GM18526 (cell line): ENCODE results near the gene SPRR2B.

Experiments used
- POLR2A ChIP-seq: IDR thresholded peaks from 3 replicates; pipeline ENCODE4 v1.6.1; 2011; ENCODE audit not compliant: insufficient read length; ENCODE audit errors: extremely low read depth

The SPRR2B gene

DNA sequence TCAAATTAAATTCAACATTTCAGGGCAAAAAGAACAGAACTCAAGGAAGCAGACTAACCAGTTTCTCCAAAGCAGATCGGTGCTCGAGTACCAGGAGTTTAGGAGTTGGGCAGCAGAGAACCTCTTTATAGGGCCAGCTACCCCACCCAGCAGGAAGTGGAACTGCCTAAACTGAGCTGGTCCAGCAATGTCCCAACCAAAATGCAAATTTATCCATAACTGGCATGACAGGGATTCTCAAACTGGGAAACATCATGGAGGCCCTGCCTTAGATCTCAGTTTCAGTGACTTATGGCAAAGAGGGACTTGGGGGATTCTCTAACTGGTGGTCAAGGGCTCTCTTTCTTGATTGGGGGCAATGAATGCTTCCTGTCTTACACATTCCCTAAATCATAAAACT, at the start of gene SPRR2B:
Gene SPRR2B (minus strand): TSS at position 101 of the 400 bp plus-strand sequence. CDS start 772 bp downstream, outside the sequence.
- no peak for TF ChIP-seq POLR2A

DNA sequence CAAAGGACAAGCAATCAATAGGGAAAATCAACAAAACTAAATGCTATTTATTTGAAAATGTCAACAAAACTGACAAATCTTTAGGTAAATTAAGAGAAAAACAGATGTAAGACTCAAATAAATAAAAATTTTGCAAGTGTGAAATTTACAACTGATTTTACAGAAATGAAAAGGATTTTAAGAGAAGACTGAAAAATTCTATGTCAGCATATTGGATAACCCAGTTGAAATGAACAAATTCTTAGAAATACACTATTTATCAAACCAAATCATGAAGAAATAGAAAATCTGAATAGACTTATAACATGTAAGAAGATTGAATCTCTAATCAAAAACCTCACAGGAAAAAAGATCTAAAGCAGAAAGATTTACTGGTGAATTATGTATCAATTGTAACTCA, 49.5 kb upstream of the SPRR2B start:
- TF ChIP-seq POLR2A: no peak

DNA sequence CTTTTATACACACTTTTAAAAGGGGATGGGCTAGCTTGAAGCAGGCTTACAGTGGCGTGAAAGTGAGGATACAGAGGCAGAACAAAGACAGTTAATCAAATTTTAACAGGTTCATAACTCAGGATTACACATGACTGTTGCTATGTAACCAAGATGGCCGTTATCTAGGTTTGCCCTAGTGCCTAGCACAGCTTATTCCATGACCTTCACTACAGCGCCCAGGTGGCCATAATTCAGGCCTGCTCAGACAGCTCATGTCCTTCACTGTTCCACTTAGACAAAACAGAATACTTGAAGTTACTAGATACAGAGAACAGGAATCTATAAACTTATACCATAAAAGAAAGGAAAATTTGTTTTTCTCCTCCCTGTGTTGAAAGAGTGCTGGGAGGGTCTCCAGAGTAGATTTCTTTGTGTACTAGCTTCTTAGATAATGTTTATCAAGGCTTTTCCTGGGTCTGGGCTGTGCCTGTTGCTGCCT, 48.1 kb upstream of the SPRR2B start:
- TF ChIP-seq POLR2A: no peak

DNA sequence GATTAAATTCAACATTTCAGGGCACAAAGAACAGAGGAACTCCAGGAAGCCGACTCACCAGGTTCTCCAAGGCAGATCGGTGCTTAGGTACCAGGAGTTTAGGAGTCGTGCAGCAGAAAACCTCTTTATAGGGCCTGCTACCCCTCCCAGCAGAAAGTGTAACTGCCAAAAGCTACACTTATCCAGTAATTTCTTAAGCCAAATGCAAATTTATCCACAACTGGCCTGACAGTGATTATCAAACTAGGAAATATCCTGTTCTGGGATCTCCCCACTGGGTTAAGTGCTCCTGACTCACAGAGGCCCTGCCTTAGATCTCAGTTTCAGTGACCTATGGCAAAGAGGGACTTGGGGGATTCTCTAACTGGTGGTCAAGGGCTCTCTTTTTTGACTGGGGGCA, 42.0 kb upstream of the SPRR2B start, which contains the start of gene SPRR2F:
Gene SPRR2F (minus strand): TSS at position 101 of the 400 bp plus-strand sequence. CDS start 783 bp downstream, outside the sequence.
- TF ChIP-seq POLR2A: no peak

DNA sequence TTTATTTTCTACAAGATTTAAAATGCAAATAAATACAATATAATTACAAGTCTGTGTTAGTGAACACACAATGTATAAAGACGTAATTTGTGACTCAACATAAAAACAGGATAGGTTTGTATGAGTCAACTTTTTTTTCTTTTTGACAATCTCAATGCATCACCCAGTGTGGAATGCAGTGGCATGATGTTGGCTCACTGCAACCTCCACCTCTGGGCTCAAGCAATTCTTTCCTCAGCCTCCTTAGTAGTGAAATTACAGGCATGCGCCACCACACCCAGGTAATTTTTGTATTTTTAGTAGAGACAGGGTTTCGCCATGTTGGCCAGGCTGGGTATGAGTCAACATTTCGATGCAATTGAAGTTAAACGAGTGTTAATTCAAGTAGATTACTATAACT, 28.8 kb upstream of the SPRR2B start:
- no peak for TF ChIP-seq POLR2A

DNA sequence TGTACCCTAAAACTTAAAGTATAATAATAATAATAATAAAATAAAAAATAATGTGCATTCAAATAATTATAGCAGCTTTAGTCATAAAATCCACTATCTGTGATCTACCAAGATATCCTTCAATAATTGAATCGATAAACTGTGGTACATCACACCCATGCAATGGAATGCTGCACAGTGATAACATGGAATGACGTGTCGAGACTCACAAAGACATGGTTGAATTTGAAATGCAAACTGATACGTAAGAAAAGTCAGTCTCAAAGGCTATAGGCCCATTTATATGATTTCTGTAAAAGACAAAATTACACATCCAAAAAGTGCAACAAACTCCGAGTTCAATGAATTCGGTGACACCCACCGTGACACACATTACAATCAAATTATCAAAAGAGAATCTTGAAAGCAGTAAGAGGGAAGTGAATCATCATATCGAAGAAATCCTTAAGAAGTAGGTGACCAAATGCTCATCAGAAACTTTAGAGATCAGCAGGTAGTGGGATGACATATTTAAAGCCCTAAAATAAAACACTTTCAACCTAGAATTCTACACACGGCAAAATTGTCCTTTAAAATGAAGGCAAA, 28.1 kb upstream of the SPRR2B start:
- TF ChIP-seq POLR2A: no peak

DNA sequence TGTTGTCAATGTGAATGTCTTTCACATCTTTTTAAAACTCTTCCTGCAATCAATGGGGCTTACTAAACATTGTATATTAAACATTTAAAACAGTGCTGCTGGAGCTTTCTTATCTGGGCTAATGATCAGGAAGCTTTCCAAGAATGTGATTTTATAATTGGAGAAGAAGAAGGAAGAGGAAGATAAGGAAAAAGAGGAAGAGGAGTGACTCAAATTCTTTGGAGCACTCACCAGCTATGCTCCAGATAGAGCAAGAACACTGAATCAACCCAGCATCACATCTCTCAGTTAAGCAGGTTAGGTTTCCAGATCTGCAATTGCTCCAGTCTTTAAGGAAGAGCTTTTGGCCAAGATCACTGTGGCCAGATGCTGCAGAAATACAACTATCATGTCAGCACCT, 24.4 kb upstream of the SPRR2B start:
- no peak for TF ChIP-seq POLR2A

DNA sequence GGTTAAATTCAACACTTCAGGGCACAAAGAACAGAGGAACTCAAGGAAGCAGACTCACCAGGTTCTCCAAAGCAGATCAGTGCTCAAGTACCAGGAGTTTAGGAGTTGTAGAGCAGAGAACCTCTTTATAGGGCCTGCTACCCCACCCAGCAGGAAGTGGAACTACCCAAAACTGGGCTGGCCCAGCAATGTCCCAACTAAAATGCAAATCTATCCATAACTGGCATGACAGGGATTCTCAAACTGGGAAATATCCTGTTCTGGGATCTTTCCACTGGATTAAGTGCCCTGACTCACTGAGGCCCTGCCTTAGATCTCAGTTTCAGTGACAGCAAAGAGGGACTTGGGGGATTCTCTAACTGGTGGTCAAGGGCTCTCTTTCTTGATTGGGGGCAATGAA, 23.0 kb upstream of the SPRR2B start, which contains the start of gene SPRR2E:
Gene SPRR2E (minus strand): TSS at position 101 of the 400 bp plus-strand sequence. CDS start 775 bp downstream, outside the sequence.
- no peak for TF ChIP-seq POLR2A

DNA sequence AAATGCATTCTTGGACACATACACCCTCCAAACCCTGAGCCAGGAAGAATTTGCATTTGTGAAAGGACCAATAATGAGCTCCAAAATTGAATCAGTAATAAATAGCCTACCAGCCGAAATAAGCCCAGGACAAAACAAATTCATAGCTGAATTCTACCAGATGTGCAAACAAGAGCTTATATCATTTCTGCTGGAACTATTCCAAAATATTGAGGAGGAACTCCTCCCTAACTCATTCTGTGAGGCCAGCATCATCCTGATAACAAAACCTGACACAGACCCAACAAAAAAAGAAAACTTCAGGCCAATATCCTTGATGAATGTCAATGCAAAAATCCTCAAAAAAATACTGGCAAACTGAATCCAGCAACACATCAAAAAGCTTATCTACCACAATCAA, 16.2 kb upstream of the SPRR2B start:
- TF ChIP-seq POLR2A: no peak

DNA sequence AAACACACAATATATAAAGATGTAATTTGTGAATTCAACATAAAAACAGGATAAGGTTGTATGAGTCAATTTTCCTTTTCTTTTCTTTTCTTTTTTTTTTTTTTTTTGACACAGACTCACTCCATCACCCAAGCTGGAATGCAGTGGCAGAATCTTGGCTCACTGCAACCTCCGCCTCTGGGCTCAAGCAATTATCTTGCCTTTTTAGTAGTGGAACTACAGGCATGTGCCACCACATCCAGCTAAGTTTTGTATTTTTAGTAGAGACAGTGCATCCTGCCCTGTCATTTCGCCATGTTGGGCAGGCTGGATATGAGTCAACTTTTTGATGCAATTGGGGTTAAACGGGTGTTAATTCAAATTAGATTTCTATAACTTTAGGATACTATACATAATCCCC, 10.3 kb upstream of the SPRR2B start:
- TF ChIP-seq POLR2A: no peak

DNA sequence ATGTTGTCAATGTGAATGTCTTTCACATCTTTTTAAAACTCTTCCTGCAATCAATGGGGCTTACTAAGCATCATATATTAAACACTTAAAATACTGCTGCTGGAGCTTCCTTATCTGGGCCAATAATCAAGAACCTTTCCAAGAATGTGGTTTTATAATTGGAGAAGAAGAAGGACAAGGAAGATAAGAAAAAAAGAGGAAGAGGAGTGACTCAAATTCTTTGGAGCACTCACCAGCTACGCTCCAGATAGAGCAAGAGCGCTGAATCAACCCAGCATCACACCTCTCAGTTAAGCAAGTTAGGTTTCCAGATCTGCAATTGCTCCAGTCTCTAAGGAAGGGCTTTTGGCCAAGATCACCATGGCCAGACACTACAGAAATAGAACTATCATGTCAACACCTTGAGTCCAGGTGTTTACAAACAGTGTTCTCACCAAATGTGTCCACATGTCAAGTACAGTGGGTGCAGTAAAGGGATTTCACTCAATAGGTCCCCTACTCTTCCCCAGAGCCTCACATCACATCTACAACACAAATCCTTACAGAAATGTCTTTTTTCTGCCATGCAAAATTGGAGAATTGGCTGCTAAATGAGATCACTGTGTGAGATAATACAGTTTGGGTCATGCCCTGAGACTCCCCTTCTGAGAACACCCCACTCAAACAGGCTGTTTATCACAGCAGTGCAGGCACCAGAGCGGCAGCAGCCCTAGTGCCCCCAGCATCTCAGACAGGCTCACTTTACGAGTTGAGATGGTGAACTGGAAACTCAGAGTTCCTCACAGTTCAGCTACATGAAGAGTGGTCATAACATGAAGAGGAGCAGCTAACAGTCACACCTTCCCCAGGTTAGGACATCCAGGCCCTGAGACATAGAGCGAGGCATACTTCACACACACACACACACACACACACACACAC, 1.7 kb upstream of the SPRR2B start:
- no peak for TF ChIP-seq POLR2A

DNA sequence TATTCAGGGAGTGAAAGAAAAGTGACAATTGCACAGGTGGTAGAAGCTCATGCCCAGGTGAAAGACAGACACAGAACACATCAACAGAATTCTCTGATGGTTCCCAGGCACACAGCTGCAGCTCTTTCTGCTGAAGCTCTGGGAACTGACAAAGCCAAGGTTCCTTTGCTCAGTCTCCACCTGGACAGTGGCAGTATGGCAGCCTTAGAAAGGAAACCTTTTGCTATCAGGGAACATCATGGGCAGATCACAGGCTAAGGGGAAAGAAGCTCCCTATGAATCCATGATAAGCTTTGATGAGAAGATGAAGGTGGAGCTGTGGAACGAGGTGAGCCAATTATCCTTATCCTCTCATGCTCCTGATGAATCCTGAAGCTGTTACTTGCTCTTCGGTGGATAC, 1.2 kb downstream of the SPRR2B start:
- TF ChIP-seq POLR2A: no peak

DNA sequence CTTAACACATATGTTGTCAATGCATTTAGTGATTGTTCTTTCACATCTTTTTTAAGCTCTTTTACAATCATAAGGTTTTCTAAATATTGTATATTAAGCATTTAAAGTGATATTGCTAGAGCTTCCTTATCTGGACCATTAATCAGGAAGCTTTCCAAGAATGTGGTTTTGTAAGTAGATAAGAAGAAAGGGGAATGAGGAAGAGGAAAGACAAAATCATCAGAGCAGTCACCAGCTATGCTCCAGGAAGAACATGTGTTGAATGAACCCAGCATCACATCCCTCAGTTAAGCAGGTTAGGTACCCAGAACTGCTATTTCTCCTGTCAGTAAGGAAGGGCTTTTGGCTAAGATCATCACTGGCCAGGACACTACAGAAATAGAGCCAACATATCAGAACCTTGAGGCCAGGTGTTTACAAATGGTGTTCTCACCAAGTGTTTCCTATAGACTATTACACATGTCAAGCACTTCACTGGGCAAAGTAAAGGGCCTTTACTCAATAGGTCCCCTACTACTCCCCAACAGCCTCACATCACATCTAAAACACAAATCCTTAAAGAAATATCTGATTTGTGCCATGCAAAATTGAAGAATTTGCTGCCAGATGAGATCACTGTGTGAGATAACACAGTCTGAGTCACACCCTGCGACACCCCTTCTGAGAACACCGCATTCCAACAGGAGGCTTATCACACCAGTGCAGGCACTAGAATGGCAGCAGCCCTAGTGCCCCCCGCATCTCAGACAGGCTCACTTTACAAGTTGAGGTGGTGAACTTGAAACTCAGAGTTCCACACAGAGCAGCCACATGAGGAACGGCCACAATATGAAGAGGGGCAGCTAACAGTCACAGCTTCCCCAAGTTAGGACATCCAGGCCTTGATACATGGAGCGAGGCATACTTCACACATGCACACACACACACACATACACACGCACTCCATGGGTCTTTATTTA, 12.3 kb downstream of the SPRR2B start:
- no peak for TF ChIP-seq POLR2A

DNA sequence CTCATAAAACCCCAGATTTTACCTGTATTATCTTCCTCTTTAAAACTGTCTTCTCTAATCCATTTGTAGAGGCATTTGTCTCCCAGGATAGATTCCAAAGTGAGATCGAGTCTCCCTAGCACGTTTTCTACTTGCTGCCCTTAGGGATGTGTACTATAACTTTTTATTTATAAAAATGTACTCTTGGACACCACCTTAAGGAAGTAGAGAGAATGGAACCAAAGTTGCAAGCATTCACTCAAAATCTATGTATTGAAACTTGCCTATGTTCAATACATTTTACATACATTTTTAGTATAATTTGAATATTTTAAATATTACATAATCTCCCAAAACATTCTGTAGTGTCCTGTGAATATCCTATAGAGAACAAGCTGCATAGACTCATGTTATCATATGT, 13.3 kb downstream of the SPRR2B start:
- no peak for TF ChIP-seq POLR2A

DNA sequence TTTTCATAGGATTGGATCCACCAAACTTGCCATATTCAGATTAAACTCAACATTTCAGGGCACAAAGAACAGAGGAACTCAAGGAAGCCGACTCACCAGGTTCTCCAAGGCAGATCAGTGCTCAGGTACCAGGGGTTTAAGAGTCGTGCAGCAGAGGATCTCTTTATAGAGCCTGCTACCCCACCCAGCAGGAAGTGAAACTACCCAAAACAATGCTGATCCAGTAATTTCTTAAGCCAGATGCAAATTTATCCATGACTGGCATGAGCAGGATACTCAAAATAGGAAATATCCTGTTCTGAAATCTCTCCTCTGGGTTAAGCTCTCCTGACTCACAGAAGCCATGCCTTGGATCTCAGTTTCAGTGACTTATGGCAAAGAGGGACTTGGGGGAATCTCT, 14.0 kb downstream of the SPRR2B start, which contains the start of gene SPRR2A:
Gene SPRR2A (minus strand): TSS at position 138 of the 400 bp plus-strand sequence. CDS start 777 bp downstream, outside the sequence.
- no peak for TF ChIP-seq POLR2A
